ENCODE results near the gene TMEM179B.
A peak's percentile ranks its signal among the peaks of the same experiment; 100 is the strongest.
"Not testable (repeated sequence)": the region's sequence is repeated elsewhere in the genome, so short reads cannot be mapped to it uniquely, and the experiment has no call there.

The TMEM179B gene, protein sequence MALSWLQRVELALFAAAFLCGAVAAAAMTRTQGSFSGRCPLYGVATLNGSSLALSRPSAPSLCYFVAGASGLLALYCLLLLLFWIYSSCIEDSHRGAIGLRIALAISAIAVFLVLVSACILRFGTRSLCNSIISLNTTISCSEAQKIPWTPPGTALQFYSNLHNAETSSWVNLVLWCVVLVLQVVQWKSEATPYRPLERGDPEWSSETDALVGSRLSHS

DNA sequence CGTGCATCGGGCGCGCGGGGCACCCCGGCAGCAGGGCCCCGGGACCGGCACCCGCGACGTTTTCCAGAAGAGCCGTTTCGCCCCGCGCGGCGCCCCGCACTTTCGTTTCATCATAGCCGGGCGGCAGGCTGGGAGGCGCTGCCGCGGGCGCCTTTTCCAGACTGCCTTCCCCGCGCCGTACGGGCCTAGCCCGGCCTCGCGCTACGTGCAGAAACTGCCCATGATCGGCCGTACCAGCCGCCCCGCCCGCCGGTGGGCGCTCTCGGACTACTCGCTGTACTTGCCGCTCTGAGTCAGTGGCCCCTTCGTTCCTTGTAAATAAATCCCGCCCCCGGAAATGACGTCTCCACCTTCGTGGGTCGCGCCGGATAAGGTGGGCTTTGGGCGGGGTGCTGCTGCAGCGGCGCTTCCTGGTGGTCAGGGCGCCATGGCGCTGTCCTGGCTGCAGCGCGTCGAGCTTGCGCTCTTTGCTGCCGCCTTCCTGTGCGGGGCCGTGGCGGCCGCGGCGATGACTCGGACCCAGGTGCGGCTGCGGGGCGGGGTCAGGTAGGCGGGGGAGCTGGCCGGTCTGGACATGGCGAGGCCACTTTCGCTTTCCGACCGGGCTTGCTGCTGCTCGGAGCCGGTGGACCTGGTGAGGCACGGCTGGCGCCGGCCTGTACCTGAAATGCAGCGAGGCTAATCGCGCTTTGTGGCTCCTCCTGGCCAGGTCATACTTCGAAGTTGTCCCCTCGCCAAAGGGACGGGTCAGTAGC is at the start of gene TMEM179B:
TMEM179B (plus strand) TSS at position 398 of the 755 bp plus-strand sequence; CDS start at position 428, 30 bp downstream.
- peak within 1 kb of the TSS; percentile 91 for H3K27ac ChIP-seq
- TF ChIP-seq, protein P1, sequence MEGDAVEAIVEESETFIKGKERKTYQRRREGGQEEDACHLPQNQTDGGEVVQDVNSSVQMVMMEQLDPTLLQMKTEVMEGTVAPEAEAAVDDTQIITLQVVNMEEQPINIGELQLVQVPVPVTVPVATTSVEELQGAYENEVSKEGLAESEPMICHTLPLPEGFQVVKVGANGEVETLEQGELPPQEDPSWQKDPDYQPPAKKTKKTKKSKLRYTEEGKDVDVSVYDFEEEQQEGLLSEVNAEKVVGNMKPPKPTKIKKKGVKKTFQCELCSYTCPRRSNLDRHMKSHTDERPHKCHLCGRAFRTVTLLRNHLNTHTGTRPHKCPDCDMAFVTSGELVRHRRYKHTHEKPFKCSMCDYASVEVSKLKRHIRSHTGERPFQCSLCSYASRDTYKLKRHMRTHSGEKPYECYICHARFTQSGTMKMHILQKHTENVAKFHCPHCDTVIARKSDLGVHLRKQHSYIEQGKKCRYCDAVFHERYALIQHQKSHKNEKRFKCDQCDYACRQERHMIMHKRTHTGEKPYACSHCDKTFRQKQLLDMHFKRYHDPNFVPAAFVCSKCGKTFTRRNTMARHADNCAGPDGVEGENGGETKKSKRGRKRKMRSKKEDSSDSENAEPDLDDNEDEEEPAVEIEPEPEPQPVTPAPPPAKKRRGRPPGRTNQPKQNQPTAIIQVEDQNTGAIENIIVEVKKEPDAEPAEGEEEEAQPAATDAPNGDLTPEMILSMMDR (conservative IDR thresholded peaks at IDR 0.05): peak; percentile 75
- peak; percentile 83; the same call in 1 of the 2 replicates for TF ChIP-seq ZFX (IDR thresholded peaks at IDR 0.05)

DNA sequence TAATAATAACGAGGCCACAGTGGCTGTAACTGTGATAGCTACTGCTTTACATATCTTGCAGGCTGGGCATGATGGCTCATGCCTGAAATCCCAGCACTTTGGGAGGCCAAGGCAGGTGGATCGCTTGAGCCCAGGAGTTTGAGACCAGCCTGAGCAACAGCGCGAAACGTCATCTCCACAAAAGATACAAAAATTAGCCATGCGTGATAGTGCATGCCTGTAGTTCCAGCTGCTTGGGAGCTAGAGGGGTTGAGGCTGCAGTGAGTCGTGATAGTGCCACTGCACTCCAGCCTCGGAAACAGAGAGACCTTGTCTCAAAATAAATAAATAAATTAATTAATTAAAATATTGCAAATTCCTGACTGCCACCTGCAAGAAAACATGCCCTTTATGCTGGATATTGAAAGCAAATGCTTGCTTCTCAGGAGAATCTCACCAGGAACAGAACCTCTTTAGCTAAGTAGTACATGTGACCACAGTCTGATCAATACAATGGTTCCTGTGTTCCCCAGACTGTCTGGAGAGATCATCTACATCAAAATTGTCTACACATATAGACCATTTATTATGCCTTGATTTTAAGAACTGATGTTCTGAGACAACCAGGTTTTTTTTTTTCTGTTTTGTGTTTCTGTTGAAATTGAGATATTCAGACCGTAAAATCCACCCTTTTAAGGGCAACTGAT is 39.6 kb upstream of the TMEM179B start:
- no peak overlapping the region for H3K27ac ChIP-seq
- TF ChIP-seq, protein P1 (conservative IDR thresholded peaks at IDR 0.05): no peak
- no peak for TF ChIP-seq ZFX (IDR thresholded peaks at IDR 0.05)

DNA sequence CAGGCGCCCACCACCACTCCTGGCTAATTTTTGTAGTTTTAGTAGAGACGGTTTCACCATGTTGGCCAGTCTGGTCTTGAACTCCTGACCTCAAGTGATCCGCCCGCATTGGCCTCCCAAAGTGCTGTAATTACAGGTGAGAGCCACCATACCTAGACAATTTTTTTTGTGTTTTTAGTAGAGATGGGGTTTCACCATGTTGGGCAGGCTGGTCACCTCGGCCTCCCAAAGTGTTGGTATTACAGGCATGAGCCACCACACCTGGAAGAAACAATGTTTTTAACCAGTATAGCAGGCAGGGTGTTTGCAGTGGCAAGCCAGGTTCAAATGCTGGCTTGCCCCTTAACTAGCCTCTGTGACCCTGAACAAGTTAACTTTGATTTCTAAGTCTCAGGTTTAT is 37.3 kb upstream of the TMEM179B start:
- not testable (repeated sequence) for H3K27ac ChIP-seq

DNA sequence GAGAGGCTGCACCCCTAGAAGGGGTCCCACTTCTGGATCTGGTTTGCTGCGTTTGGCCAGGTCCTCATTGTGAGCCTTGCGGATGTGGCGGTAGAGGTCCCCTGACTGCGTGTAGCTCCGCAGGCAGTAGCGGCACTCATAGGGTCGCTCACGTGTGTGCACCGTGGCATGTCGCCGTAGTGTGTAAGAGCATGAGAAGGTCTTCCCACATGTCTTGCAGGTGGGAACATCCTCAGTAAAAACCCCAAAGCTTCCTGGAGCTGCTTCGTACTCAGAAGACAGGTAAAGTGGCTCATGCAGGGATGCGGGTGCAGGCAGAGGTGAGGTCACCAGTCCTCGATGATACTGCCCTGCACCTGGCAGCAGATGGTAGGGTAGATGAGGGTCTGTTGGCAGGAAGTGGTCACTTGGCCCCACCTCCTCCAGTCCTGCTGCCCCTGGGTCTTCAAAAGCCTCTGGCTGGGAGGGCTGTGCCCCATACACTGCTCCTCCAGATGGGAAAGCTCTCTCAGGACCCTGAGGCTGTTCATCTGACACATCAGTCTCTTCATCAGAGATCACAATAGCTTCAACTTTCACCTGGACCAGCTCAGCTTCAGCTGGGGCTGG is 34.9 kb upstream of the TMEM179B start:
- no peak for TF ChIP-seq ZFX (IDR thresholded peaks at IDR 0.05)
- TF ChIP-seq, protein P1 (conservative IDR thresholded peaks at IDR 0.05): no peak
- no peak overlapping the region for H3K27ac ChIP-seq

DNA sequence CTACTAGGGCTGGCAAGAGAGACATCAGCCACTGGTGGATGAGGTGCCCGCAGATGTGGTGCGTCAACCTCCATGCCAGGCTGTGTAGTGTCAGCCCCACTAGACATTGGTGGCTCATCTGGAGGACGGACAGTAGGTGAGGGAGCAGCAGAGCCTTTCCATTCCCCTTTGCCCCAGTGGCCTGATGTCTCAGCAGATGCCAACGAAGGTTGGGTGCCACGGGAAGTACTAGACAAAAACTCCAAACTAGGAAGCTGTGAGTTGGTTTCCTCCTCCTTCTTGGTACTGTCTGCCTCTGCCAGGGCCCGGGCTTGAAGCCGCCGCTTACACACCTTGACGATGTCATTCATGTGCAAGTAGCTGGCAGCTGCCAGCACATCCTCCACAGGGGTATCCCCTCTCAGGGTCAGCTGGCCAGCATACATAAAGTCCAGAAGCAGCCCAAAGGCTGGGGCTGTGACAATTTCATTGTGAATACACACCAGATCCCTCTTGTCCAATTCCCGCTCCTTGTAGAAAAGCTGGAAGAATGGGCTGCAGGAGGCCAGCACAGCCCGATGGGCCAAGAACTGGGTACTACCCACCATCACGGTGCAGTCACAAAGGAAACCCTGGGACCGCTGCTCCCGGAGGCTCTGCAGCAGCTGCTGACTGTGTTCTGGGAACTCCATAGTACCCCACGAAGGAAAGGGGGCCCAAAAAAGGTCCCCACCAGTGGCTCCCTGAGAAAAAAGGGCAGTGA is 34.0 kb upstream of the TMEM179B start:
- TF ChIP-seq, protein P1 (conservative IDR thresholded peaks at IDR 0.05): no peak
- no peak for TF ChIP-seq ZFX (IDR thresholded peaks at IDR 0.05)
- H3K27ac ChIP-seq: peak overlapping the region; percentile 86

DNA sequence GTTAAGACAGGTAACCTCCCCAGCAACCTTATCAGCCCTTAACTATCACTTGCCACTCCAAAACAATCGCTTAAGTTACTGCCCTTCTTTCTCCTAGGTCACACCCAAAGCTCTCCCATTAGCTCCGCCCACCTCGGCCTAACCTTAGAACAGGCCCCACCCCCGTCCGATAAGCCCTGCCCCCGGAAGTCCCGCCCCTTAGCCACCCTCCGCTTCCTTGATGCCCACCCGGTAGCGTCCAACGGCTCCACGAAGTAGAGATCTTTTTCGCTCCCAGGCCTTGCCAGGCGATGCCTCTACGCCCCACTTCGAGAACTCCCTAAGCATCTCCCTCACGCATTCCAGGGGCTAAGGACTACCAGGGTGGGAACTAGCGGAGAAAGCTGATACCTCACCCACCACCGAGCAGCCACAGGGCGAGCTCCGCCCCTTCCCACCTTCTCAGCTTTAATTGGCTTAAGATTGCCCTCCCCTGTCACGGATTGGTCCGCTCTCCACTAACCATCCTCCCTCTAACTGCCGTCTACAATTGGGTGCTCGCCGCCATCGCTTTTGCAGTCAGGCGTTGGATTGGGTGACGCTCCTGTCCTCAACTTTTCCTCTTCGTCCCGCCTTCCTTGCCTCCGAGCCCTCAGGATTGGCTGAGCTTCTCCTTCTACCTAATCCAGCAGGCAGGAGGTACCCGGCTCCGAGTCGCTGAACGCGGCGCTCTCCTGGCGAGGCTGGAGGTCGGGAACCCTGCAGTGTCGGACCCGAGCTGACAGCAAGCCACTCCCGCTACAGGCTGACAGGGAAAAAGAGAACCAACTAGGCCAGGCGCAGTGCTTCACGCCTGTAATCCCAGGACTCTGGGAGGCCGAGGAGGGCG is 33.2 kb upstream of the TMEM179B start, which contains the start of gene ZBTB3:
ZBTB3 (minus strand) TSS at position 425 of the 868 bp plus-strand sequence. CDS start 496 bp downstream, outside the sequence.
- TF ChIP-seq ZFX (IDR thresholded peaks at IDR 0.05): no peak
- TF ChIP-seq, protein P1 (conservative IDR thresholded peaks at IDR 0.05): no peak

More for the DNA sequence above, 33.2 kb upstream of the TMEM179B start, which contains the start of gene ZBTB3:
- H3K27ac ChIP-seq: peak within 1 kb of the TSS; percentile 86
